Measurements from ENCODE around the gene PPP2R2D.
A peak's percentile ranks its signal among the peaks of the same experiment; 100 is the strongest.

The PPP2R2D gene

GRCh38 chr10:131886237-131886636, 14.6 kb upstream of the PPP2R2D start:
- DNase-seq = no peak

GRCh38 chr10:131888186-131888604, 12.6 kb upstream of the PPP2R2D start:
- no peak for DNase-seq

GRCh38 chr10:131889755-131890154, 11.1 kb upstream of the PPP2R2D start:
- no peak for DNase-seq

- no peak for DNase-seq
Measured at GRCh38 chr10:131890276-131891195, 10.3 kb upstream of the PPP2R2D start.

GRCh38 chr10:131891196-131891928, 9.4 kb upstream of the PPP2R2D start:
- no peak for DNase-seq

GRCh38 chr10:131891929-131892805, 8.6 kb upstream of the PPP2R2D start:
- no peak for DNase-seq

GRCh38 chr10:131892806-131893675, 7.8 kb upstream of the PPP2R2D start:
- DNase-seq = no peak

- DNase-seq = no peak
Measured at GRCh38 chr10:131895116-131895515, 5.7 kb upstream of the PPP2R2D start.

GRCh38 chr10:131896403-131896802, 4.4 kb upstream of the PPP2R2D start:
- no peak for DNase-seq

GRCh38 chr10:131897297-131897899, 3.4 kb upstream of the PPP2R2D start:
- DNase-seq = no peak

- DNase-seq = no peak
Measured at GRCh38 chr10:131898061-131898460, 2.7 kb upstream of the PPP2R2D start.

- no peak for DNase-seq
Measured at GRCh38 chr10:131898713-131899112, 2.1 kb upstream of the PPP2R2D start.

- no peak for DNase-seq
Measured at GRCh38 chr10:131899116-131899690, 1.6 kb upstream of the PPP2R2D start.

GRCh38 chr10:131899695-131900349, 986 bp upstream of the PPP2R2D start:
- peak in 1 of 56 donors; percentile 43 for DNase-seq

GRCh38 chr10:131901181-131901829, 497 bp downstream of the PPP2R2D start:
- DNase-seq = peak in 14 of 56 donors; percentile 21 to 64 (median 44)

GRCh38 chr10:131902211-131902610, 1.4 kb downstream of the PPP2R2D start:
- no peak for DNase-seq

GRCh38 chr10:131902691-131903090, 1.9 kb downstream of the PPP2R2D start:
- no peak for DNase-seq

GRCh38 chr10:131905267-131905571, 4.4 kb downstream of the PPP2R2D start:
- DNase-seq = no peak
